ENCODE data around the gene SUCO.

The SUCO gene

DNA sequence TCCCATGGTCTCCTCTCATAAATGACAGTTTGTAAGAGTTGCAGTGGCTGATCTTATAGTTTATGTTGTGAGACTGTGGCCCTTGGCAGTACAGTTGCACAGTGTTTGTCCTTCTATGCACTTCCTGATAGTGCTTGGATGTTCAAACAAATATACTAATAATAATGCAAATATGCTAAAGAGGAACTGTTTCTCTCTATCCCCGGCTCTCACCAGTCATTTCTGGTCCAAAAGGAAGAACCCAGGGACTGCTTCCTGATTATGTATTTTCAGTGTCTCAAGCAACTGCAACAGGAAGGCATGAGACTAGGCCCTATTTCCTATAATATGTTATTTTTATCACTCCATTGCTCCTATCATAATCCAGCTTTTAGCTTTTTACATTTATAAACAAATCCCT is 17.0 kb upstream of the SUCO start:
- DNase-seq: peak; percentile 68 to 74

GRCh38 chr1:172517081-172517480 is 15.9 kb upstream of the SUCO start:
- DNase-seq: no peak

DNA sequence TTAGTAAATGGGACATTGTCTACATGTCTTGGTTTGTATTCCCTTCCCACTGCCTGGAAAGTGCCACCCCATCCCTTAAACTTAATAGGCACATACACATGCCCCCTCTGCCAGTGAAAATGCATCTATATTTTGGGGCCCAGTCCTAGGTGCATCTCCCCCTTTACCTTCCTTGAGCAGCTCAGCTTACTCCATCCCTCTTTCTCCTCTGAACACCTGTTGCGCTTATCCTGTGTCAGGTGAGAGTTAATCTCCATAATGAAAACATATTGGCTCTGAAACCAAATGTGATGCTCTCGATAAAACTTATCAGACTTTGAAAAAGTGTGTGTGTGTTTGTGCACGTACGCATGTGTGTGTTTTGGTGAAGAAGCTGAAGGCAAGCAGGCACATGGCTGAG is 15.4 kb upstream of the SUCO start:
- no peak for DNase-seq

DNA sequence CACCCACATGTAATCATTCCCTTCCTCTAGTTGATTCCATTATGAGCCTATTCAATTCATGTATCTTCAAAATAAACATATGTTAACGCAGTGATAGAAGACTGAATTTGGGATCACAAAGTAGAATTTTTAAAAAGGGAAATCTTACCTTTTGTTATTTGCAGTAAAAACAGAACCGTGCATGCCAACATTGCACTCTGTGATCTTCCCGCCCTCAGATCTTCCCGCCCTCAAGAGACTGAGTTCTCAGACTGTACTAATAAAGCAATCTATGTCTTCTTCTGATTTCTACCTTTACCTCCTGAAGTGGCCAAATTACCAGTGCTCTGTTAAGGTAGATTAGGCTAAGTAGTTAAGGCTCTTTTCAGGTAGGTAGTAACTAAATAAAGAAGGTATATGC is 3.6 kb upstream of the SUCO start:
- DNase-seq: no peak

DNA sequence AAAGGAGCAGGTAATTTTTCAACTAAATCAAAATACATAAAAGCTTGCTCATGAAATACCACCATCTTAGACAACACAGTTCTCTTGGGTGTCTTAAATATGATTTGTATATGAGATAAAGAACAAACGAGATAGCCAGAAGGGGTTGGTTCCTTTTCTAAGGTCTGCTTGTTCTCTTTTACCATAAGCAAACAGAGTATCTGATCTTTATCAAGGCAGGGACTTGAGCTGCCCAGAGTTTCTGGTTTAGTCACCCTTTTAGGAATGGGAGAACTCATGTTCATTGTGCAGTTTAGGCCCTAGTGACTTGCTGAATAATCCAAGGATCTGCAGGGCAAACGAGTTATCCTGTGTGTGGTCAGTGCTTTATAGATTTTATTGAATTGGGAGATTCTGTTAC is 3.0 kb upstream of the SUCO start:
- no peak for DNase-seq

DNA sequence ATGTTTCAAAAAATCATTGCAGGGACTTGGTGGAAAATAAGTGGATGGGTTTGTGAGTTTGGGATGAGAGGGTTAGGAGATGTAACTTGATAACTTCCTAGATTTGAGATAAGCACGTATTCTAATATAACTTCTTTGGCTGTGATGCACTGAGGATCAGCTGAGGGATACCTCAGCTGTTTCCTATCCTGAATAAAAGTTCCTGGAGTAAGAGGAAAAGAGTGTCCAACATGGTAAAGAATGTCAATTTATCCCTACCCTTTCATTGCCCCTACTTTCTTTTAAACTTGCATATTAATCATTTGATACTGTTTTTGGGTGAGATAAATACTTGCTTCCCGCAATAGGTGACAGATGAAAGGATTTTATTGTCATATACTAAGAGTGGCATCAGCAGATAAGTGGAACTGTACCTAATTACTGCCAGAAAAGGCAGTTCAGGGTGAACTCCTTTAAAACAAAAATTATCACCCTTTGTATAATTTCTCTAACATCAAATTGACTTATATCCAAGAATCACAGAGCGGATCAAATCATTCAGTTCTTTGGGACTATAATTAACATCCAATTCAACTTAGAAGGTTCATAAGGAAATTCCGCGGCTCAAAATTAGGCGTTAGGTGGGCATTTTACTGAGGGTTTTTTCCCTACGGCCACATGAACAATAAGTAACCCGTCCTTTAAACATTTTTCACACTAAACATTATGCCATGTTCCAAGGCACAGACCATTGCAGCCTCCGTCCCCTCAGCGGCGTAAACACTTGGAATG is 1.4 kb upstream of the SUCO start:
- DNase-seq: peak in 1 of 2 donors; percentile 5

- peak; percentile 96 to 97 for DNase-seq
These were observed 709 bp upstream of the SUCO start for GRCh38 chr1:172532183-172532699.

GRCh38 chr1:172533513-172534151 is 682 bp downstream of the SUCO start:
- DNase-seq: peak; percentile 19 to 22

GRCh38 chr1:172536256-172536655 is 3.3 kb downstream of the SUCO start:
- peak; percentile 8 to 13 for DNase-seq

DNA sequence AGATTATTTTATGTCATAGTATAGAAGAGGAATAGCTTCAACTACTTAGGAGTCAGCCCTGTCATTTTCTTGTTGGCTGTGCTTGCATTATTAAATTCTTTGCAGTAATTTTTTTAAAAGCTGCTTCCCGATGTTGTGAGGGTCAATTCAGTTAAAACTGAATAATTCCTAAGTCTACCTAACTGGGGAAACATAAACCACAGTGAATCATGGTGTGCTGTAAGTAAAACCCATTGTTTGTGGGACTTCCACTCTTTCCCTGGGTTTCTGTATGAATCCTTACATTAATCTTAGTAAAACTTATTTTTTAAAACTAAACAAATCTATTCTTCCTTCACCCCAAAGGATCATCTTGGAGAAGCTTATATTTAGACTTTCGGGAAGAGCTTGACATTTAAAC is 4.4 kb downstream of the SUCO start:
- no peak for DNase-seq

DNA sequence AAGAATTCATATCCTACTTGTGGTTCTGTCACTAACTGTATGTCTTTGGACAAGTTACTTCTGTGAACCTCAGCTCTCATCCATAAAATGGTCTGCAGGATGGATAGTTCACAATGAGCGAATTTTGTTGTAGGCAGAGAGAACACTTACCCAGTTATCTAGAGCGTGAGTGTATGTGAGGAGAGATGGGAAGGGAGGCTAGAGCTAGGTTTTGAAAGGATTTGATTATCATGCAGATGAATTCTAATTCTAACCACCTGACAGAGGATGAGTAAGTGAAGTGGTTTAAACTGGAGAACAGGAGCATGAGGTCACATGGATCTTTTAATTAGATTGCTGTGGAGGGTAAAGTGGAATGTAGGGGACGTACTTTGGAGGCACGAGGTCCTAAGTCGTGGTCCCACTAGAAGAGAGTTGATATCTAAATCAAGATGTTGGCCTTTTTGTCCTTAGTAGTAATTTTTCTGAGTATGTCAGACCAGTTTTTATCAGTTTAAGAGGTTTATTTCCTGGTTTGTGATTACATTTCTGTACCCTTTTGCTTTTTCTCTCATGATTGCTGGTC is 5.0 kb downstream of the SUCO start:
- no peak for DNase-seq

- DNase-seq: no peak
These were observed 7.7 kb downstream of the SUCO start for GRCh38 chr1:172540635-172541034.

DNA sequence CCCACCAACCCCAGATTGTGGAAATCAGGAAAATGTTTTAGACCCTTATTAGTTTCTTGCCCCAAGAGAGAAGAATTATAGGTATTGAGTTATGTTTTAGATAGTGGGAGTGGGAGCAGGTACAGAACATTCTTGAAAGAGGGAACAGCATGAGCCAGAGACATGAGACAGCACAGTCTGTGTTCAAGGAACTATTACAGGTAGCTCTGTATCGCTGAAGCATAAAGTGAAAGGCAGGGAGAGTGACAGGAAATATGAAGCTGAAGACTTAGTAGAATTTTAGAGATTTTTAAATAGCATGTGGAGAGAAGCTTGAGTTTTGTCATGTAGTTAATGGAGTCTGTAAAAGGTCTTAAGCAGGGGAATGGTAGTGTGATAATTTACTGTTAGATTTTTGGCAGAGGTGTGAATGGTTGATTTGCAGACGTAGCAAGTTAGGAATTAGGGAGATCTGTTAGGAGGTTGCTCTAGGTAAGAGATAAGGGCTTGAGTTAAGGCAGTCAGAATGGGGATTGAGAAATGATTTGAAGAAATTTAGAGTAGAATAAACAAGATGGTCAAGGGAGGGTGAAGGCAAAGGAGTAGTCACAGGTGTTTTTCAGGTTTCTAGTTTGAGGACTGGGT is 11.6 kb downstream of the SUCO start:
- no peak for DNase-seq

- no peak for DNase-seq
These were observed 12.6 kb downstream of the SUCO start for GRCh38 chr1:172545396-172546004.

- DNase-seq: no peak
These were observed 14.1 kb downstream of the SUCO start for GRCh38 chr1:172547071-172547470.

DNA sequence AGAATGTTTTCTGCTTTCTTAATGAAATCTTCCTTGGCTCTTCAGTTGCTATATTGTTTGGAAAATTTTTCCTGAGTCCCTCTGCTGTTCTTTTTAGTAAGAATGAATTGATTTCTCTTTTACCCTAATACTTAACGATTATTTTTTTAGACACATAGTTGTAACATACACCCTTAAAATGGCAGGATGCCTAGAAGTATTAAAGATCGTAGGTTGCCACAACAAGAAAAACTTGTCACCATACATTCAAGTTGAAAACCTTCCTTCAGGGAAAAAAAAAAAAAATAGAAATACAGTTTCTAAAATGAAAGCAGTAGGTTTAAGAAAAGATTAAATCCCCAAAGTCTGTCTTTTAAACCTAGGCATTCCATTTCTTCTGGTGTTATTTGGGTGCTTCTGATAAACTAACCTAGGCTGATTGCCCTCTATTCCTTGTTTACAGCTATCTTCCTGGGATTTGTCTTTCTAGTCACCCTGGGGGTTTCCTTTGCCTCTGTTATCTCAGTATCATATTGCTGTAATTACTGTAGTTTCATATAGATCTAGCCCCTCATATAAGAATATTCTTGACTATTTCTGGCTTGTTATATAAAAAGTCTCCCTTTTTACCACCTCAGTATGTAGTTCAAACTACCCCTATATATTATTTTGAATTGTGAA is 16.8 kb downstream of the SUCO start:
- DNase-seq: no peak

DNA sequence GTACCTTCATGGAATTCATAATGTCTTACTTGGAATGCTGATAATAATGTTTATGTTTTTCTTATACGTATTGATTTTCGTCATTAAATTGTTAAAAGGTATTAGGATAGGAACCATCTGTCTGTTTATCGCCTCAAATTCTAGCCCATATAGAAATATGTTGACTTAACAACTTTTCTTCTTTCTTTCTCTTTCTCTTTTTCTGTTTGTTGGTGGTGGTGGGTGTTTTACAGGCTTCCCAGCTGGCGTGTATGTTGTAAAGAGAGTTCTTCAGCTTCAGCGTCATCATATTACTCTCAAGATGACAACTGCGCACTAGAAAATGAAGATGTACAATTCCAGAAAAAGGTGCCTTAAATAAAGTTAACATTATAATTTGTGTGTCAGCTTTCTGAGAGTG is 18.3 kb downstream of the SUCO start:
- DNase-seq: no peak

GRCh38 chr1:172554915-172555314 is 22.0 kb downstream of the SUCO start:
- DNase-seq: no peak

DNA sequence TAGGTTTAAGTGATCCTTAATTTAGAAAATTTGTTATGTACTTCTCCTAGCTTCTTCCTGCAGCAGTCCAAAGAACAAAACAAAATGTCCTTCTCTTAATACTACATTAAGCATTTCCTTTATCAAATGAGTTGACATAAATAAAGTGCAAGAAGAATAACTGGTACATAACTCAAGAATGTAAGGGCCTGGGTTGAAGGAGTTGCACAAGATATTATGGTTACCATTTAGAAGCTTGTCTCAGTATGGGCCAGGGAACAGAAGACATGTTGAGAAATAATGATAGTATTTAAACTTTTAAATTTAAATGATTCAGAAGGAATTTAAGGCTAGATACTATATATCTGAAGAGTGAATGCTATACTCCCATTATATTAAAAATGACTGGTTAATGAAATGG is 23.5 kb downstream of the SUCO start:
- no peak for DNase-seq

DNA sequence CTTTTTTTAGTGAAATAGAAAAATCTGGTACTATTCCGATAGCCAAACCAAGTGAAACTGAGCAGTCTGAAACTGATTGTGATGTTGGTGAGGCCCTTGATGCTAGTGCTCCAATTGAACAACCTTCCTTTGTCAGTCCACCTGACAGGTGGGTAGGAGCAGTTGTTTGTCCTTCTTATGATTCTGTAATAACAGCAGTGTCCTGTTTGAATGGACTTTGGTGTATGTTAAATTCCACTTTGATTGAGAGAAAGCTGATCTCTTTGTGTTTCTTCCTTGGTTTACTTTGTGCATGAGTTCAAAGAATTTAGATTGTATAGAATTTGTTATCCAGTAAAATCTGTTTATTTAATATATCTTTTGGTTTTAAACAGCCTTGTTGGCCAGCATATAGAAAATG is 24.3 kb downstream of the SUCO start:
- DNase-seq: no peak

DNA sequence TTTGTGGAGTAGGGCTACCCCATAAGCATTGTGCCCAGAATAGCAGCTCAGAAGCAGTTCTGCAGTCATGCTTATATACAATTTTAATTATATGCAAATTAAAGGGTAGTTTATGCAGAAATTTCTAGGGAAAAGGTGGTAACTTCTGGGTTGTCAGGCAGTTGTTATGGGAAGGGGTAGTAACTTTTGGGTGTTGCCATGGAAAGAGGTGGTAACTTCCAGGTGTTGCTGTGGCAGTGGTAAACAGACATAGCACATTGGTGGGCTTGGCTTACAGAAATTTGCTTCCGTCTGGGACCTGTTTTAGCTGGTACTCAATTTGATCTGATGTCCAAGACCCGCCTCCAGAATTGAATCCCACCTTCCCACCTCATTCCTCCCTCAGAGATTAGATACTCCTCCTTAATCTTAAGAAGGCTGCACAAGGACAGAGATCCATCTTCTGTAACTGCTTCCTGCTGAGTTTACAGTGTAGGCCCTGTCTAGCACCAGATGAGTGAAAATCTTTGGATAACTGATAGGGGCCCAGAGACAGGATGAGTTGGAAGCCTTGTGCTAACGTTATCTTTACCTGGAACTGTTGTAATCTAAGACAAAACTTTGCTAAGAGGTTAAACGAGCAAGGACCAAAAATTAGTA is 26.7 kb downstream of the SUCO start:
- DNase-seq: no peak

DNA sequence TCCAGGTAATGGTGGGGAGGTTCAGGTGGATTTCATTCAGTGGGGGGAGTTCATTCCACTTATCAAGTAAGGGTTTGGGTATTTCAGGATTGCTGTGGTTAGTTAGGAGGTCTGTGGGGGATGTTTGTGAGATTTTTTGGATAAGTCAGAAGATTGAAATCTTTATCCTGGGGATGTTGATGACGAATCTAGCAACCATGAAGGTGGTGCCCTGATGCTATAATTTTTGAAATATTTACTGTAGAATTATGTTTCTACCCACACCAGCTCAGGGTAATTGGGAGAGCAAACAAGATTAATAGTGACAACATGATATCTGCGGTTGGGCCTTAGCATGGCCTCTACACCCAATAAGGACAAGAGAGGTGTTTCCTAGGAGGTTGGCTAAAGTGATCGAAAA is 28.3 kb downstream of the SUCO start:
- no peak for DNase-seq
